OCI-LY7 (cell line): ENCODE results near the gene SRSF4.

Source experiments
- CTCF ChIP-seq: fragments of 200-600 bp; sonication (generic); conservative IDR thresholded peaks from 2 replicates; pipeline ENCODE4 v1.5.1; 2014; ENCODE audit warnings: mild to moderate bottlenecking, antibody characterized with exemption, low read length, moderate library complexity, mixed read lengths
- EZH2phosphoT487 ChIP-seq: fragments of 200-600 bp; sonication (generic); IDR thresholded peaks from 2 replicates; pipeline ENCODE4 v1.6.1; 2018; ENCODE audit warnings: low read depth, borderline replicate concordance, mild to moderate bottlenecking, mixed run types, antibody characterized with exemption, low read length, moderate library complexity, mixed read lengths

- TF ChIP-seq CTCF (no peak), EZH2phosphoT487 (no peak)
Measured at GRCh38 chr1:29172415-29172939, 9.2 kb downstream of the SRSF4 start.
